Measurements from ENCODE around the gene KIF16B.

The KIF16B gene

GRCh38 chr20:16491294-16491905 lies 81.8 kb downstream of the KIF16B start:
- TF ChIP-seq CTCF (IDR thresholded peaks at IDR 0.05) = no peak
- TF ChIP-seq ZFX (IDR thresholded peaks at IDR 0.05; ENCODE audit: borderline replicate concordance) = no peak
- no peak overlapping the region for H3K27ac ChIP-seq

- no peak overlapping the region for H3K27ac ChIP-seq
- TF ChIP-seq ZFX (IDR thresholded peaks at IDR 0.05; ENCODE audit: borderline replicate concordance) (no peak), CTCF (IDR thresholded peaks at IDR 0.05) (no peak)
Observed at GRCh38 chr20:16490696-16491095, 82.6 kb downstream of the KIF16B start.

GRCh38 chr20:16488616-16489015 lies 84.6 kb downstream of the KIF16B start:
- H3K27ac ChIP-seq = no peak overlapping the region
- TF ChIP-seq ZFX (IDR thresholded peaks at IDR 0.05; ENCODE audit: borderline replicate concordance) (no peak), CTCF (IDR thresholded peaks at IDR 0.05) (no peak)

- H3K27ac ChIP-seq = no peak overlapping the region
- TF ChIP-seq ZFX (IDR thresholded peaks at IDR 0.05; ENCODE audit: borderline replicate concordance) (no peak), CTCF (IDR thresholded peaks at IDR 0.05) (no peak)
Observed at GRCh38 chr20:16488086-16488485, 85.2 kb downstream of the KIF16B start.

- TF ChIP-seq ZFX (IDR thresholded peaks at IDR 0.05; ENCODE audit: borderline replicate concordance) = no peak
- TF ChIP-seq CTCF (IDR thresholded peaks at IDR 0.05) = no peak
Observed at GRCh38 chr20:16486532-16486931, 86.7 kb downstream of the KIF16B start.

GRCh38 chr20:16485401-16485800 lies 87.8 kb downstream of the KIF16B start:
- TF ChIP-seq CTCF (IDR thresholded peaks at IDR 0.05) (no peak), ZFX (IDR thresholded peaks at IDR 0.05; ENCODE audit: borderline replicate concordance) (no peak)
- no peak overlapping the region for H3K27ac ChIP-seq

More at GRCh38 chr20:16486532-16486931, 86.7 kb downstream of the KIF16B start:
- H3K27ac ChIP-seq = no peak overlapping the region

GRCh38 chr20:16483024-16483423 lies 90.2 kb downstream of the KIF16B start:
- H3K27ac ChIP-seq = no peak overlapping the region
- TF ChIP-seq CTCF (IDR thresholded peaks at IDR 0.05) (no peak), ZFX (IDR thresholded peaks at IDR 0.05; ENCODE audit: borderline replicate concordance) (no peak)
